ENCODE results near the gene TAB2.

DNA sequence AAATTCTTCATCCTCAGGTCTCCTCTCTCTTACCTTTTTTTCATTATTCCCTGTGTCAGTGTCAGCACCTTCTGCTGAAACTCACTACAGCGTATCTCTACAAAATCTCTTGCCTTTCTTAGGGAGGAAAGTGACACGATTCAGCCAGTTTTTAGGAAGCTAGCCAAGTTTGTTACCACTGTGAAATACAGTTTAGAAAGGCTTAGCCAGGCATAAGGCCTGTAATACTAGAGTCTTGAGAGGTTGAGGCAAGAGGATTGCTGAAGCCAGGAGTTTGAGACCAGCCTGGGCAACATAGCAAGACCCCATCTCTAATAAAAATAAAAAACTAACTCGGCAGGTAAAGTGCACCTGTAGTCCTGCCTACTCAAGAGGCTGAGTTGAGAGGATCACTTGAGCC lies 16.7 kb downstream of the TAB2 start:
- TF ChIP-seq CTCF (IDR thresholded peaks at IDR 0.05) (no peak), POLR2A (IDR thresholded peaks at IDR 0.05) (no peak)
